ENCODE results near the gene CDKL1.

The CDKL1 gene

GRCh38 chr14:50380455-50380854 is 16.2 kb downstream of the CDKL1 start:
- Histone ChIP-seq H3K9me3 (ENCODE audit: insufficient read depth, low read length, severe bottlenecking) (no peaks in the 10 kb centered on the region), H3K79me2 (ENCODE audit: insufficient read depth, low read length) (no peaks in the 10 kb centered on the region), H3K4me3 (ENCODE audit: low read depth in 1 of 2, low read length in 2 of 2) (no peak overlapping the region), H4K20me1 (ENCODE audit: insufficient read depth, low read length) (no peaks in the 10 kb centered on the region), H3K4me1 (ENCODE audit: insufficient read depth, low read length) (no peaks in the 10 kb centered on the region), H2AFZ (ENCODE audit: low read depth, low read length) (no peak overlapping the region), H3K27ac (ENCODE audit: low read length) (no peak overlapping the region), H3K27me3 (ENCODE audit: insufficient read depth, low read length, poor library complexity) (no peaks in the 10 kb centered on the region), H3K4me2 (ENCODE audit: insufficient read depth, low read length) (no peak overlapping the region), H3K9ac (ENCODE audit: low read depth, low read length) (no peak overlapping the region), H3K36me3 (ENCODE audit: insufficient read depth, low read length) (no peaks in the 10 kb centered on the region)
- DNase-seq (no peak), ATAC-seq (ENCODE audit: insufficient read depth, low read depth) (no peak)
- TF ChIP-seq CTCF (IDR thresholded peaks at IDR 0.05; ENCODE audit: borderline replicate concordance, extremely low read depth, low read length, poor library complexity, severe bottlenecking) = no peak
- no peak for TF ChIP-seq EZH2 (IDR thresholded peaks at IDR 0.05; ENCODE audit: borderline replicate concordance, low read depth, low read length, severe bottlenecking)

GRCh38 chr14:50379563-50379962 is 17.1 kb downstream of the CDKL1 start:
- Histone ChIP-seq H3K36me3 (ENCODE audit: insufficient read depth, low read length) (no peaks in the 10 kb centered on the region), H3K9ac (ENCODE audit: low read depth, low read length) (no peak overlapping the region), H3K79me2 (ENCODE audit: insufficient read depth, low read length) (no peaks in the 10 kb centered on the region), H3K9me3 (ENCODE audit: insufficient read depth, low read length, severe bottlenecking) (no peaks in the 10 kb centered on the region), H3K27ac (ENCODE audit: low read length) (no peak overlapping the region), H2AFZ (ENCODE audit: low read depth, low read length) (no peak overlapping the region), H3K4me1 (ENCODE audit: insufficient read depth, low read length) (no peaks in the 10 kb centered on the region), H3K4me3 (ENCODE audit: low read depth in 1 of 2, low read length in 2 of 2) (no peak overlapping the region), H3K27me3 (ENCODE audit: insufficient read depth, low read length, poor library complexity) (no peaks in the 10 kb centered on the region), H3K4me2 (ENCODE audit: insufficient read depth, low read length) (no peak overlapping the region), H4K20me1 (ENCODE audit: insufficient read depth, low read length) (no peaks in the 10 kb centered on the region)
- TF ChIP-seq EZH2 (IDR thresholded peaks at IDR 0.05; ENCODE audit: borderline replicate concordance, low read depth, low read length, severe bottlenecking) (no peak), CTCF (IDR thresholded peaks at IDR 0.05; ENCODE audit: borderline replicate concordance, extremely low read depth, low read length, poor library complexity, severe bottlenecking) (no peak)
- ATAC-seq (ENCODE audit: insufficient read depth, low read depth) = no peak
- no peak for DNase-seq

- Histone ChIP-seq H3K4me3 (ENCODE audit: low read depth in 1 of 2, low read length in 2 of 2) (no peak overlapping the region), H3K4me1 (ENCODE audit: insufficient read depth, low read length) (no peaks in the 10 kb centered on the region), H3K9ac (ENCODE audit: low read depth, low read length) (no peak overlapping the region), H3K27me3 (ENCODE audit: insufficient read depth, low read length, poor library complexity) (no peaks in the 10 kb centered on the region), H3K79me2 (ENCODE audit: insufficient read depth, low read length) (no peaks in the 10 kb centered on the region), H4K20me1 (ENCODE audit: insufficient read depth, low read length) (no peaks in the 10 kb centered on the region), H3K9me3 (ENCODE audit: insufficient read depth, low read length, severe bottlenecking) (no peaks in the 10 kb centered on the region), H3K4me2 (ENCODE audit: insufficient read depth, low read length) (no peak overlapping the region), H2AFZ (ENCODE audit: low read depth, low read length) (no peak overlapping the region), H3K36me3 (ENCODE audit: insufficient read depth, low read length) (no peaks in the 10 kb centered on the region), H3K27ac (ENCODE audit: low read length) (no peak overlapping the region)
- TF ChIP-seq EZH2 (IDR thresholded peaks at IDR 0.05; ENCODE audit: borderline replicate concordance, low read depth, low read length, severe bottlenecking) (no peak), CTCF (IDR thresholded peaks at IDR 0.05; ENCODE audit: borderline replicate concordance, extremely low read depth, low read length, poor library complexity, severe bottlenecking) (no peak)
- no peak for DNase-seq
- ATAC-seq (ENCODE audit: insufficient read depth, low read depth) = no peak
Observed at GRCh38 chr14:50377550-50378085, 19.1 kb downstream of the CDKL1 start.

GRCh38 chr14:50375760-50376159 is 20.9 kb downstream of the CDKL1 start:
- Histone ChIP-seq H2AFZ (ENCODE audit: low read depth, low read length) (no peak overlapping the region), H3K9ac (ENCODE audit: low read depth, low read length) (no peak overlapping the region), H3K79me2 (ENCODE audit: insufficient read depth, low read length) (no peaks in the 10 kb centered on the region), H3K4me3 (ENCODE audit: low read depth in 1 of 2, low read length in 2 of 2) (no peak overlapping the region), H3K27me3 (ENCODE audit: insufficient read depth, low read length, poor library complexity) (no peaks in the 10 kb centered on the region), H3K36me3 (ENCODE audit: insufficient read depth, low read length) (no peaks in the 10 kb centered on the region), H3K4me2 (ENCODE audit: insufficient read depth, low read length) (no peak overlapping the region), H3K27ac (ENCODE audit: low read length) (no peak overlapping the region), H3K4me1 (ENCODE audit: insufficient read depth, low read length) (no peaks in the 10 kb centered on the region), H3K9me3 (ENCODE audit: insufficient read depth, low read length, severe bottlenecking) (no peaks in the 10 kb centered on the region), H4K20me1 (ENCODE audit: insufficient read depth, low read length) (no peaks in the 10 kb centered on the region)
- ATAC-seq (ENCODE audit: insufficient read depth, low read depth) (no peak), DNase-seq (no peak)
- TF ChIP-seq CTCF (IDR thresholded peaks at IDR 0.05; ENCODE audit: borderline replicate concordance, extremely low read depth, low read length, poor library complexity, severe bottlenecking) = no peak
- TF ChIP-seq EZH2 (IDR thresholded peaks at IDR 0.05; ENCODE audit: borderline replicate concordance, low read depth, low read length, severe bottlenecking) = no peak

Measured in DND-41 (cell line).